GM12892 (cell line): ENCODE data around the gene RTTN.

Source experiments
- POLR2A ChIP-seq: IDR thresholded peaks from 2 replicates; pipeline ENCODE4 v1.6.1; 2011; ENCODE audit warnings: low read depth, low read length, control low read depth
- POLR2AphosphoS5 ChIP-seq: IDR thresholded peaks from 2 replicates; pipeline ENCODE4 v1.6.1; 2011; ENCODE audit warnings: low read depth, low read length, control low read depth
- TAF1 ChIP-seq: IDR thresholded peaks from 2 replicates; pipeline ENCODE4 v1.6.1; 2011; ENCODE audit warnings: low read depth, mild to moderate bottlenecking, control low read depth, low read length, borderline replicate concordance

DNA sequence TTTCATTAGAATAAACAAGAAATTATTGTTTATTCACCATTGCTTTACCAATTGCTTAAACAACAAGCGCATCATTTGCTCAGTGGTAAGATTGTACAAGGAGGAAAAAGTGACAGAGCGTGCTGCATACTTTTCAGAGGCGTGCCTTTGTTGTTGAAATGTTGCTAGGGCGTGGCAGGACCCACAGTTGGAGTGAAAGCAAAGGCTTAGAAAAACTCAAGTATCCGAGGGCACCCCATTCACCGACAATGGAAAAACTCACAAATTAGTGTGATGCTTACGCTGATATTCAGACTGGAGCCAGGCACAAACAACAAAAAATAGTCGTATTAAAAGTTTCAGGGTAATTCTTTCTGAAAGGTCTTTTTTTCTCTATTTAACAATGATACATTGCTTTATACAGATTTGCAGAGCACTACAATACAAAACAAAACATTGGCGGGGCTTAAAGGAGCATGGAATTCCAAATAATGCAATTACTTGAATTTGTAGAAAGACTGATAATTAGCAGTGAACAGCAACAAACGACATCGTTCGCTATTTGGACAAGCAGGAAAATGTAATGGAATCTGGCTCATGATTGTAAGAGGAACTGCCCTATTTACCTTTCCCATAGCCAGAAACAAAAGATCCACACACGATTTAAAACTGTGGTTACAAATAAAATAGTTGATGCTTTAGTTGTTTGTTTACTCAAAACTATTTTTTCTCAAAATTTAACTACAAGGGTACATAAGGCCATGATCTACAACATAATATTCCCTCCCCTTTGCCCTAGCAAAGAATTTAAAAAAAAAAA lies 37.8 kb upstream of the RTTN start:
- TF ChIP-seq TAF1 (no peak), POLR2AphosphoS5 (no peak), POLR2A (no peak)
